ENCODE measurements around the gene AFAP1.
"Not testable (repeated sequence)": the region's sequence is repeated elsewhere in the genome, so short reads cannot be mapped to it uniquely, and the experiment has no call there.

The AFAP1 gene

GRCh38 chr4:7945709-7946380, 6.2 kb upstream of the AFAP1 start:
- H3K4me3 ChIP-seq (ENCODE audit: low read length) = no peak overlapping the region
- TF ChIP-seq CTCF (conservative IDR thresholded peaks at IDR 0.05; ENCODE audit: low read depth, low read length) = no peak
- peak; percentile 91 for DNase-seq (ENCODE audit: low read depth)

- no peak for TF ChIP-seq CTCF (conservative IDR thresholded peaks at IDR 0.05; ENCODE audit: low read depth, low read length)
- H3K4me3 ChIP-seq (ENCODE audit: low read length) = no peak overlapping the region
- no peak for DNase-seq (ENCODE audit: low read depth)
Measured at GRCh38 chr4:7944599-7945220, 5.0 kb upstream of the AFAP1 start.

GRCh38 chr4:7943688-7944087, 4.0 kb upstream of the AFAP1 start:
- H3K4me3 ChIP-seq (ENCODE audit: low read length); DNase-seq (ENCODE audit: low read depth): not testable (repeated sequence)

GRCh38 chr4:7943211-7943610, 3.5 kb upstream of the AFAP1 start:
- no peak for TF ChIP-seq CTCF (conservative IDR thresholded peaks at IDR 0.05; ENCODE audit: low read depth, low read length)
- DNase-seq (ENCODE audit: low read depth) = no peak
- H3K4me3 ChIP-seq (ENCODE audit: low read length) = no peak overlapping the region

GRCh38 chr4:7941965-7942496, 2.4 kb upstream of the AFAP1 start:
- no peak for DNase-seq (ENCODE audit: low read depth)
- no peak for TF ChIP-seq CTCF (conservative IDR thresholded peaks at IDR 0.05; ENCODE audit: low read depth, low read length)
- H3K4me3 ChIP-seq (ENCODE audit: low read length) = no peak overlapping the region

- no peak for TF ChIP-seq CTCF (conservative IDR thresholded peaks at IDR 0.05; ENCODE audit: low read depth, low read length)
- no peak overlapping the region for H3K4me3 ChIP-seq (ENCODE audit: low read length)
- DNase-seq (ENCODE audit: low read depth) = no peak
Measured at GRCh38 chr4:7941111-7941964, 1.7 kb upstream of the AFAP1 start.

GRCh38 chr4:7938609-7939376, 868 bp downstream of the AFAP1 start:
- H3K4me3 ChIP-seq (ENCODE audit: low read length) = peak overlapping the region; percentile 88
- DNase-seq (ENCODE audit: low read depth) = no peak
- TF ChIP-seq CTCF (conservative IDR thresholded peaks at IDR 0.05; ENCODE audit: low read depth, low read length) = no peak

Measured in retinal pigment epithelial cell (primary cell).